Measurements from ENCODE around the gene SNX11. TPM values are rescaled to one million over a fixed set of nuclear protein-coding genes. Genes with fewer than 3 reads are reported as not detected.
A peak's percentile ranks its signal among the peaks of the same experiment; 100 is the strongest.

Gene SNX11
- total RNA-seq, 1 experiment from 2014 or later, result 12.9 TPM

- no peak for DNase-seq (ENCODE audit: extremely low read depth, low read depth)
Observed at GRCh38 chr17:48093341-48094045, 14.1 kb upstream of the SNX11 start.

- no peak for DNase-seq (ENCODE audit: extremely low read depth, low read depth)
Observed at GRCh38 chr17:48095611-48096010, 12.0 kb upstream of the SNX11 start.

GRCh38 chr17:48100160-48100559, 7.4 kb upstream of the SNX11 start:
- no peak for DNase-seq (ENCODE audit: extremely low read depth, low read depth)

GRCh38 chr17:48100591-48101011, 7.0 kb upstream of the SNX11 start:
- peak; percentile 29 for DNase-seq (ENCODE audit: extremely low read depth, low read depth)

- DNase-seq (ENCODE audit: extremely low read depth, low read depth), result peak; percentile 90
Observed at GRCh38 chr17:48101012-48101720, 6.4 kb upstream of the SNX11 start, which contains the start of gene CBX1. Gene CBX1, minus strand, starts transcription at chr17:48101478. Its CDS starts 24,474 bp downstream, at chr17:48077004.

- DNase-seq (ENCODE audit: extremely low read depth, low read depth), result no peak
Observed at GRCh38 chr17:48102043-48102750, 5.4 kb upstream of the SNX11 start.

GRCh38 chr17:48102798-48103715, 4.5 kb upstream of the SNX11 start:
- DNase-seq (ENCODE audit: extremely low read depth, low read depth), result no peak

- DNase-seq (ENCODE audit: extremely low read depth, low read depth), result no peak
Observed at GRCh38 chr17:48104440-48104839, 3.1 kb upstream of the SNX11 start.

GRCh38 chr17:48106802-48107136, 797 bp upstream of the SNX11 start:
- DNase-seq (ENCODE audit: extremely low read depth, low read depth), result no peak

- DNase-seq (ENCODE audit: extremely low read depth, low read depth), result no peak
Observed at GRCh38 chr17:48110761-48111160, 3.2 kb downstream of the SNX11 start.

- DNase-seq (ENCODE audit: extremely low read depth, low read depth), result no peak
Observed at GRCh38 chr17:48111937-48112241, 4.3 kb downstream of the SNX11 start.

GRCh38 chr17:48113201-48113676, 5.7 kb downstream of the SNX11 start:
- no peak for DNase-seq (ENCODE audit: extremely low read depth, low read depth)

GRCh38 chr17:48121923-48122664, 14.5 kb downstream of the SNX11 start:
- DNase-seq (ENCODE audit: extremely low read depth, low read depth), result no peak

- no peak for DNase-seq (ENCODE audit: extremely low read depth, low read depth)
Observed at GRCh38 chr17:48122665-48123045, 15.1 kb downstream of the SNX11 start.

GRCh38 chr17:48123111-48123510, 15.5 kb downstream of the SNX11 start:
- DNase-seq (ENCODE audit: extremely low read depth, low read depth), result no peak

- DNase-seq (ENCODE audit: extremely low read depth, low read depth), result no peak
Observed at GRCh38 chr17:48123776-48124388, 16.3 kb downstream of the SNX11 start.

GRCh38 chr17:48125829-48126531, 18.4 kb downstream of the SNX11 start:
- no peak for DNase-seq (ENCODE audit: extremely low read depth, low read depth)

GRCh38 chr17:48126532-48126850, 18.9 kb downstream of the SNX11 start:
- no peak for DNase-seq (ENCODE audit: extremely low read depth, low read depth)

Measured in NCI-H460 (cell line).